HEK293T (cell line): ENCODE results near the gene ACSL6.

ENCODE experiments used
- CTCF ChIA-PET: fragments of 350-600 bp; formaldehyde crosslinking; extraction: SDS; loops from one replicate; lab custom pipeline; 2021; ENCODE audit warnings: antibody characterized with exemption, inconsistent platforms; lab: Yijun Ruan, JAX
- POLR2A ChIA-PET: fragments of 350-600 bp; formaldehyde crosslinking; extraction: SDS; loops from one replicate; lab custom pipeline; 2020; ENCODE audit warnings: antibody characterized with exemption, inconsistent platforms; lab: Yijun Ruan, JAX
- DNase-seq: peaks from one replicate; pipeline ENCODE4 v3.0.0; 2012; ENCODE audit warnings: mixed read lengths; ENCODE audit errors: extremely low spot score
- ARNT ChIP-seq: fragments of 450-650 bp; IDR thresholded peaks from 2 replicates; pipeline ENCODE4 v1.6.1; 2017; ENCODE audit warnings: mild to moderate bottlenecking
- BHLHE40 ChIP-seq: fragments of 450-650 bp; IDR thresholded peaks from 2 replicates; pipeline ENCODE4 v1.6.1; 2016; ENCODE audit warnings: mild to moderate bottlenecking, moderate library complexity, borderline replicate concordance
- CTBP1 ChIP-seq: fragments of 450-650 bp; IDR thresholded peaks from 2 replicates; pipeline ENCODE4 v1.6.1; 2016; ENCODE audit warnings: borderline replicate concordance
- ELF4 ChIP-seq: fragments of 450-650 bp; IDR thresholded peaks from 2 replicates; pipeline ENCODE4 v1.6.1; 2017; ENCODE audit warnings: antibody characterized with exemption
- FOXA1 ChIP-seq: fragments of 450-650 bp; IDR thresholded peaks from 2 replicates; pipeline ENCODE4 v1.6.1; 2016; ENCODE audit warnings: mild to moderate bottlenecking
- FOXK2 ChIP-seq: fragments of 450-650 bp; IDR thresholded peaks from 2 replicates; pipeline ENCODE4 v1.6.1; 2016; ENCODE audit warnings: mild to moderate bottlenecking
- FOXM1 ChIP-seq: fragments of 450-650 bp; IDR thresholded peaks from 2 replicates; pipeline ENCODE4 v1.6.1; 2017; ENCODE audit warnings: mild to moderate bottlenecking, borderline replicate concordance
- HDGF ChIP-seq: fragments of 450-650 bp; IDR thresholded peaks from 2 replicates; pipeline ENCODE4 v1.6.1; 2017; ENCODE audit warnings: antibody characterized with exemption, borderline replicate concordance
- L3MBTL2 ChIP-seq: fragments of 450-650 bp; conservative IDR thresholded peaks from 2 replicates; pipeline ENCODE4 v1.6.1; 2016; ENCODE audit warnings: mild to moderate bottlenecking
- LEF1 ChIP-seq: fragments of 450-650 bp; IDR thresholded peaks from 2 replicates; pipeline ENCODE4 v1.6.1; 2017; ENCODE audit warnings: mild to moderate bottlenecking, borderline replicate concordance
- NFRKB ChIP-seq: fragments of 450-650 bp; IDR thresholded peaks from 2 replicates; pipeline ENCODE4 v1.6.1; 2016; ENCODE audit warnings: mild to moderate bottlenecking, moderate library complexity
- PKNOX1 ChIP-seq: fragments of 450-650 bp; IDR thresholded peaks from 2 replicates; pipeline ENCODE4 v1.6.1; 2016
- SP1 ChIP-seq: fragments of 450-650 bp; IDR thresholded peaks from 2 replicates; pipeline ENCODE4 v1.6.1; 2017
- SUZ12 ChIP-seq: fragments of 450-650 bp; IDR thresholded peaks from 2 replicates; pipeline ENCODE4 v1.6.1; 2016; ENCODE audit warnings: mild to moderate bottlenecking
- TARDBP ChIP-seq: fragments of 450-650 bp; IDR thresholded peaks from 2 replicates; pipeline ENCODE4 v1.6.1; 2016
- ZNF384 ChIP-seq: fragments of 450-650 bp; IDR thresholded peaks from 2 replicates; pipeline ENCODE4 v1.6.1; 2016

ACSL6 gene

GRCh38 chr5:132013711-132014110 lies 2.3 kb upstream of the ACSL6 start:
- POLR2A ChIA-PET: no interaction called here
- CTCF ChIA-PET: no interaction called here
- no peak for TF ChIP-seq FOXM1
- no peak for TF ChIP-seq HDGF
- no peak for TF ChIP-seq BHLHE40
- no peak for TF ChIP-seq SUZ12
- no peak for TF ChIP-seq SP1
- no peak for TF ChIP-seq NFRKB
- TF ChIP-seq FOXK2: no peak
- TF ChIP-seq FOXA1: no peak
- TF ChIP-seq ARNT: no peak
- TF ChIP-seq CTBP1: no peak
- TF ChIP-seq L3MBTL2: no peak
- TF ChIP-seq TARDBP: no peak
- TF ChIP-seq ELF4: no peak
- no peak for TF ChIP-seq ZNF384
- no peak for TF ChIP-seq LEF1
- TF ChIP-seq PKNOX1: no peak
- no peak for DNase-seq

DNA sequence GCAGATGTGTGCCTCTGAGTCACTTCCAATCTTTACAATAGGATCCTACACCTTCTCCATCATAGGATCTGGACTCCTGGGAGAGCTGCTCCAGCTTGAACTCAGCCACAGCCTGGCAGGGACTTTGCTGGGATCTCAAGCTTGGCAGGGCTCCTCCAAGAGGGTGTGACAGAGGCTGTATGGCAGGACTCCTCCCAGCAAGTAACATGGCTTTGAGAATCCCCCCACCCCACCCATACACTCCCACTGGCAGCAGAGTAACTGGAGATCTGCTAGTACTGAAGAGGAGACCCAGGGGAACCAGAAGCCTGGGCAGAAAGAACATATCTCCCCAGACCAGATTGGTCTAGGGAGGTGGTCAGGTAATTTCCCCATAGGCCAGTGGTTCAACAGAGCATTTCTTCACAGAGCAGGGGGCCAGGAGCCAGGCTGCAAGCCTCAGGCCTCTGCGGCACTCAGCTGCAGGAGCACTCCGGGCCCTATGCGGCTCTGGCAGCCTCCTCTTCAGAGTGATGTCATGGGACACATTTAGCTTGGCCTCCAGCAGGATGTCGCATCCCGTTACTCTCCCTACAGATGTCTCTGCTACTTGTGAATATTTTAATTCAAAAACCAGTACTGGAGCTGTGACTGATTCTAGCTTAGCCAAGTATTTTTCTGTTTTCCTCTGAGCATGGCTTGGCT lies 1.7 kb upstream of the ACSL6 start:
- CTCF ChIA-PET: no interaction called here
- no peak for DNase-seq
- POLR2A ChIA-PET: no interaction called here

DNA sequence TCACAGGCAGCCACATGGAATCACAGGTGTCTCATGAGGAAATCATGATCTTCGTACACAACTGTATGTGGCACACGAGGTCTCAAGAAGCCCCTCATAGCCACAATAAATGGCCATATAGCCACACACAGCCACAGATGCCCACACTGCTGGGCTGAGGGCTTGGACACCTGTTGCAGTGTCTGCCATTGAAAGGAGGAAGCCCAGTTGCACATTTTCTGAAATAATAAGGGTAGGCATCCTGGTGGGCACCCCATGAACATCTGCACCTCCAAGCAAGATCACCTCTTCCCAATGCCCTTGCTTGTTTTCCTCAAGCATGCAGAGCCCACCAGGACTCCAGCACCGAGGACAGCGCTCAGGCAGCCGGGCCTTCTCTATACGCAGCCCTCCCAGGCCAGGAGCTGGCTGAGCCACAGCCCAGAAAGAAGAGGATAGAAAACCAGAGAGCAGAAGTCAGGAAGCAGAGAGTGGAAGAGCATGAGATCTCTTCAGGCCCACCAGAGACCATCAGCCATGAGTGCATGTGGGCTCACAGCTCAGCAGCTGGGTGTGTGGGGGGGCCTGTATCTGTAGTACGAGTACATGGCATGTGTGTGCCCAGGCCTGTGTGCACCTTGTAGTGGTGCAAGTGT lies 1.0 kb upstream of the ACSL6 start:
- DNase-seq: peak; percentile 45
- POLR2A ChIA-PET: no interaction called here
- TF ChIP-seq TARDBP: no peak
- no peak for TF ChIP-seq ARNT
- no peak for TF ChIP-seq SUZ12
- no peak for TF ChIP-seq SP1
- no peak for TF ChIP-seq L3MBTL2
- no peak for TF ChIP-seq LEF1
- CTCF ChIA-PET: no interaction called here

More for the DNA sequence above, 1.7 kb upstream of the ACSL6 start:
- TF ChIP-seq CTBP1: no peak
- no peak for TF ChIP-seq SP1
- TF ChIP-seq FOXK2: no peak
- TF ChIP-seq PKNOX1: no peak
- TF ChIP-seq NFRKB: no peak
- no peak for TF ChIP-seq TARDBP
- TF ChIP-seq ZNF384: no peak
- TF ChIP-seq LEF1: no peak
- TF ChIP-seq BHLHE40: no peak
- no peak for TF ChIP-seq SUZ12
- no peak for TF ChIP-seq FOXM1
- TF ChIP-seq ARNT: no peak
- no peak for TF ChIP-seq FOXA1
- no peak for TF ChIP-seq L3MBTL2
- TF ChIP-seq HDGF: no peak

DNA sequence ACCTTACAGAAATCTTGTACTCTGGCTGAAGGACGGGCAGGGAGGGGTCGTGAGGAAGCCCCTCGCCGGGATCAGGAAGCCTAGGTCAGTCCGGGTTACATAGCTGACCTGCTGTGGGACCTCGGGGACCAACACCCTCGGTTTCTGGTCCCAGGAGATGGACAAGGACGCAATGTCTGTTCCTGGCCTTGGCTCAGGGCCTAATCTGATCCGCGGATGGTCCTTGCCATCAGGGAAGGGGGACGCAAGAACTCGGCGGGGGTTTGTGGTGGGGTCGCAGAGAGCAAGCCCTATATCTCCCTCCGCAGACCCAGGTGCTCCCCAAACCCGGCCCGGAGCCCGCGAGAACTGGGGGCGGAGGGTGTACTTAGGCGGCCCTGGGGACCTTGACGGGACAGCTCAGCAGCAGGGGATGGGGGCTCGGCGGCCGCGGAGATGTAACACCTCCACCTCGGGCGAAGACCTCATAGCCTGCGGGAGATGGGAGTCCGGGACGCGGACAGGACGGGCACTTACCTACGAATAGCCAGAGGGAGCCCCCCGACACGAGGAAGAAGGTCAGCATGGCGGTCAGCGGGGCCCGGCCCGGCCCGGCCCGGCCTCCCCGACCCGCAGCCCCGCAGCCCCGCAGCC lies 353 bp downstream of the ACSL6 start:
- ChIA-PET CTCF (interaction anchor here (1.0 to 1.4 kb wide), 2 partner anchors 51 to 422 kb away, joined by 3 to 4 read pairs; no protein-coding TSS in a partner anchor), POLR2A (interaction anchor here (0.9 to 1.3 kb wide), 2 partner anchors 10 to 214 kb away, joined by 3 to 4 read pairs; partner anchors contain the start of gene FNIP1)
- no peak for DNase-seq
- TF ChIP-seq ELF4: no peak

DNA sequence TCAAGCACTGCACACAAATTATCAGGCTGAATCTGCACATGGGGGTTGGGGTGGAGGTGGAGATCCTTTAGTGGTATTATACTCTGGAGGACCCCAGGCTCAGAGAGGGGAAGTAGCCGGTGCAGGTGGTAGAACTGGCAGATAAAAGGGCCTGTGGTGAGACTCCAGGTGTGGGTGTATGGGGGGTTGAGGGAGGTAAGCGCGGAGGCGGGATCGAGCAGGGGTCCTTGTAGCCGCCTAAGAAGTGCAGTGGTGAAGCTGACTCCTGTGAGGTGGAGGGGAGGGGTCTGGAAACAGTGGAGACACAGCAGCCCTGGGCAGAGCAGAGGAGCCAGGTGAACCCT lies 841 bp downstream of the ACSL6 start:
- POLR2A ChIA-PET: interaction anchor here (1.3 kb wide), 1 partner anchor 214 kb away, joined by 4 read pairs; the partner anchor contains the start of gene FNIP1
- TF ChIP-seq FOXK2 (no peak), ZNF384 (no peak), ELF4 (no peak), SUZ12 (no peak)
- CTCF ChIA-PET: interaction anchor here (1.0 to 2.0 kb wide), 3 partner anchors 52 to 421 kb away, joined by 3 to 14 read pairs (median 4); no protein-coding TSS in a partner anchor
- DNase-seq: no peak

DNA sequence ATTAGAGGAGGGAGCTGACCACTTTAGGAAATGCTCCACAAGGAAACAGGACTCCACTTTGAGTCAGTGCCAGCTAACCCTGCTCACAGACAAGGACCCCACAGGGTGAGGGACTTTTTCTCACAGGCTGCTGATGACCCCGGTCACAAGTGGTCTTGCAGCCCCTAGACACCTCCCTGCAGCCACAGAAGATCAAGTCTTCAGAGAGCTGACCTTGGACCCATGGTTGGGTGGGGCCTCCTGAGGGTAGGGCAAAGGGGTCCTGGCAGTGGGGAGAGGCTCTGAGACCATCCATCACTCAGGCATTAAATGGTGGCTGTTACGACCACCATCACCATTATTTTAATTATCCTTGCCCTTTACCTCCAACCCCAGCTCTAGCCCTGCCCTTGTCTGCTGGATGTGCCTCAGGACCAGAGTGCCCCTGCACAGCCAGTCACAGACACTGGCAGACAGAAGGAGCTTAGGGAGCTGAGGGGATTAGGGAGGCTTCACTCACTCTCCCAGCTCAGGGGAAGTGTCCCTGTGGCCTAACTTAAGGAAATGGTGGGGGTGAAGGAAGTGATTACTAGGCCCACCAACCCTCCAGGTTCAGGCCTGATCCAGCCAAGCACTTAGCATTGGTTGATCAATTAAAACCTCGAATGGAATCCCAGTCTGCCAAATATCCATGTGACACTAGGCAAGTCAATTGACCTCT lies 1.6 kb downstream of the ACSL6 start:
- TF ChIP-seq ELF4 (no peak), L3MBTL2 (no peak), CTBP1 (no peak), HDGF (no peak), ARNT (no peak), TARDBP (no peak), SUZ12 (no peak), FOXK2 (no peak), NFRKB (no peak), ZNF384 (no peak), BHLHE40 (no peak), LEF1 (no peak), PKNOX1 (no peak)
- DNase-seq: no peak
- ChIA-PET CTCF (interaction anchor here (1.3 to 2.0 kb wide), 3 partner anchors 199 to 420 kb away, joined by 4 to 14 read pairs (median 9); no protein-coding TSS in a partner anchor), POLR2A (interaction anchor here (0.9 to 1.4 kb wide), 3 partner anchors 13 to 212 kb away, joined by 3 to 5 read pairs (median 3); no protein-coding TSS in a partner anchor)
